Measurements from ENCODE around the gene C16orf92. TPM values are rescaled to one million over a fixed set of nuclear protein-coding genes. Genes with fewer than 3 reads are reported as not detected.

Gene C16orf92, protein sequence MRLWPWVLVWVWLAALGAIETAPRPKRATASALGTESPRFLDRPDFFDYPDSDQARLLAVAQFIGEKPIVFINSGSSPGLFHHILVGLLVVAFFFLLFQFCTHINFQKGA
- not detected in 2 replicates for total RNA-seq

DNA sequence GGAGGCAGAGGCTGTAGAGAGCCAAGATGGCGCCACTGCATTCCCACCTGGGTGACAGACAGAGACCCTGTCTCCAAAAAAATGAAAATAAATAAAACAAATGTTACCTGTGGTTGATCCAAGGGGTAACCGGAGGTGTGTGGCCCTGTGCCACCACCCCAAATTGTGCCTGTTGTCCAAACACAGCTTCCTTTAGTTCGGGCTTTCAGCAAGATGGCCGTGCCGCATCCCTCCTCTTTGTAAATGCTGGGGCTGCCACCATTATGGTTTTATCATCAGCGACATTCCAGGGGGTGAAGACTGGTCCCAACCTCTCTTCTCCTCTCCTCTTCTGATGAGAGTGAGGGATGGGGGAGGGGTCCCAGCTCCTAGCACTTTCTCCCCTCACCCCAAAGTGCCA lies at the start of gene C16orf92:
TSS of gene C16orf92 (plus strand) at position 312 of the 400 bp plus-strand sequence. CDS start 143 bp downstream, outside the sequence.

DNA sequence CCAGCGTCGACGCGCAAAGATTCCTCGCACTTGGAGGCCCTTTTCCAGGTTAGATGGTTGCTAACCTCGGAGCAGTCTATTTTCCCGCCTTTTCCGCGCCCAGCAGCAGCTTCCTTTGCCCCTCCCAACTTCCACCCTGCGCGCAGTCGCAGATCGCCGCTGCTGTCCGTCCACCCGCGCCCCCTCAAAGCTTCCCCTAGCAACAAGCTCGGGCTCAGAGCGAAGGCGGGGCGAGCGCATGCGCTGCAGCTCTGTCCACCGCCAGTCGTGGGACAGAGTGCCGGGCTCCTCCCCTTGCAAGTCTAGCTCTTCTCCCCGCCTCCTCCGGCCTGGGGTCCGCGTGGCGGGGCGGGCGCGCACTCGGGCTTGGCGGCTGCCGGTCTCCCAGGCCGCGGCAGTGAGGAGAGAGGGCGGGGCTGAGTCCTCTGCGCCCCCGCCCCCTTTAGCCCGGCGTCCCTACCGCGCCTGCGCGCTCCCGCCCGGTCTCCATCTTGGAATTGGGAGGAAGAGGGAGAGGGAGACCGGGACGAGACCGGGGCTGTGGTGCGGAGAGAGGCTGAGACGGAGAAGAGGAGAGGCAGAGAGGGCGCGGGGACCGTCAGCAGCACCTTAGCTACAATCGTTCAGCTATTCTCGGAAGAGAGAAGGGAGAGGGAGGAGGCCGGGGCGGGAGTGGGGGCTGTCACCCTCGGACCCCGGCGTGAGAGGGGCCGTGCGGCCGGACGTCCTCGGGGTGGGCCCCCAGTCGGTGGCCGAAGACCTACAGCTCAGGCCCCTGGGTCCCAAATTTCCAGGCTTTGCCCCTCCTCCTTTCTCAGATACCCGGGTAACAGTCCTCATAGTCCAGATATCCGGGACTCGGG lies 49.4 kb upstream of the C16orf92 start, which contains the start of gene TAOK2:
TSS of gene TAOK2 (plus strand) at position 485 of the 863 bp plus-strand sequence. CDS start 3,905 bp downstream, outside the sequence.

DNA sequence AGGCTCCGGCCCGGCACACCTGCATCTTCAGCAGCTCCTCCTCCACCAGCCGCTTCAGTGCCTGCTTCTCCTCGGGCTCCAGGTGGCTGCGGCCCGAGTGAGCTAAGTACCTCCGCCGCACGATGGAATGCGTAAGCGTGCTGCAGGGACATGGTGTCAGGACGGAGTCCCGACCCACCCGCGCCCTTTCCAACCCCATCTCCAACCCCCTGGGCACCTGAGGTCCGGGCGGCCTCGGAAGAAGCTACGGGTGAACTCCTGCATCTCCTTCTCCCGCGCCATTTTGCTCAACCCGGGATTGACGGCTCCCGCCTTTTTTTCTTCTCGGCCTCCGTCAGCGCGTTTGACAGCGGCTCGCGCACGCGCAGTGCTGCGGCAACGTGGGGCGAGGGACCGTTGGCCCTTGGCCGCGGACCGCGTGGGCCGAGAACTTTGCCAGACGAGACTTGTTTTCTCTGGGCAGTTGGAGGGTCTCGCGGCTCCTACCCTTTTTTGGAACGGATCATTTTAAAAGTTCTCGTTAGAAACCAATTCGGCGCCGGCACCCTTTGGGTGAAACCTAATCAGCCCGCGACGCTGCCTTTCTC lies 27.6 kb upstream of the C16orf92 start, which contains the start of gene HIRIP3:
TSS of gene HIRIP3 (minus strand) at position 294 of the 587 bp plus-strand sequence. CDS start at position 282, 12 bp downstream.

DNA sequence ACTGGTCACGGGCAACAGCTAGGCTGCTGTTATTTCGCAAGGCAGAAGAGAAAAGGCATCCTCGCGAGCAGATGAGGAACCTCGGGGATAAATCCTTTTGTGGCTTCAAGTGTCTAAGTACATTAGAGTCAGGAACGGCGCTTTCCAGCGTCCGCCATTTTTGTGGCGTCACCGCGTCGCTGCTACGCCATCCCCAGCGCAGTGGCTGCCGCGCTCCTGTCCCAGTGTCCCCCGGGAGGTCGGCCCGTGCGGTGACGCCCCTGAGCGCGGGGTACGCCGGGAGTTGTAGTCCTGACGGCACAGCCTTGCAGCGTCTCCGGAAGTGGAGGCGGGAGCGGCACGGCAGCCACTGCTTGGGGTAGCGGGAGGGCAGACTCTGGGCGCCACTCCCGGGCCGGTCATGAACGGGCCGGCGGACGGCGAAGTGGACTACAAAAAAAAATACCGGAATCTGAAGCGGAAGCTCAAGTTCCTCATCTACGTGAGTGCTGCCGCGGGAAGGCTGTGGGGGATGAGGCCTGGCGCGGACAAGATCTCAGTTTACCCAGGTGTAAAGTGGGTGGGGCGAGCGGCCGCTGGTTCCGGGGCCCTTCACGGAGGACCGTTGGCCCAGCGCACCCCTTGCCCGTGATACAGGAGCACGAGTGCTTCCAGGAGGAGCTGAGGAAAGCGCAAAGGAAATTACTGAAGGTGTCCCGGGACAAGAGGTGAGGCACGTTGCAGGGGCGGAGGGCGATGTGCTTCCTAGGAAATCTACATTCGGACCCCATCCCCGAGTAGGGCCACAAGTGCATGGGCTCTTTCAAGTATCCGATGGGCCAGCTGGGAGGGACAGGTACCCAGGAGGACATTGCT lies 26.9 kb upstream of the C16orf92 start, which contains the start of gene INO80E:
TSS of gene INO80E (plus strand) at position 331 of the 855 bp plus-strand sequence. CDS start at position 401, 70 bp downstream.

DNA sequence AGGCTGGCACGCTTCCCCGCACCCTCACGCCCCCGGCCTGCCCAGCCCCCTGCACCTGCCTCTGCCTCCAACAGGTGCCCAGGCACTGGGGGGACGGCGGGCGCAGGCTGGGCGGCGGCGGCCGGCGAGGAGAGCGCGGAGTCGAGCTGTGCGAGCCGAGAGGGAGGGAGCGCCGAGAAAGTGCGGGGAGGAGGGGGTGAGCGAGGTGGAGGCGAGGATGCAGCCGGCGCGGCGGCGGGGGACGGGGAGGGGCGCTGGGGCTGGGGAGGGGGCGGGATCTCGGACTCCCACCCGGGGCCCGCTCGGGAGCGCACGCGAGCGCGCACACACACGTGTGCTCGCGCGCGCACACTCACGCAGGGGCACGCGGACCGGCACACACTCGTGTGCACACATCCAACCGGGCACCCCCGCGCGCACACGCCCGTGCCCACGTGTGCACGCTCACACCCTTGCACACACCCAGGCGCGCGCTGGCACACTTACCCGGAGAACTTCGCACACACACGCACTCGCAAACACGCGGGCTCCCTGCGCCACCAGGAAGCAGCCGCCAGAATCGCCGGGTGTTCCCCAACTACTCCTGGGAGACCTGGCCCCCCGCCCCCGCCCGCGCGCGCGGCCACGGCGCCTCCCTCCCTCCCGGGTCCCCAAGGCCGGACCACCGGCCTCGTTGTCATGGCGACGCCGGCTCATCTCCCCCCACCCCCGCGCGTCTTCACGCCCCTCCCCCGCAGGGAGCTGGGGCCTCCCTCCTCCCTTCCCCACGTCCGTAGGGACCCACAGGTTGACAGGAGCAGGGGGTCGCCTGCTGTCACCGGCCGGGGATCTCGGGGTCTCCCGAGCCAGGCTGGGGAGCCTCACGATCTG lies 11.9 kb upstream of the C16orf92 start, which contains the start of gene DOC2A:
TSS of gene DOC2A (minus strand) at position 184 of the 870 bp plus-strand sequence. CDS start 805 bp downstream, outside the sequence.

DNA sequence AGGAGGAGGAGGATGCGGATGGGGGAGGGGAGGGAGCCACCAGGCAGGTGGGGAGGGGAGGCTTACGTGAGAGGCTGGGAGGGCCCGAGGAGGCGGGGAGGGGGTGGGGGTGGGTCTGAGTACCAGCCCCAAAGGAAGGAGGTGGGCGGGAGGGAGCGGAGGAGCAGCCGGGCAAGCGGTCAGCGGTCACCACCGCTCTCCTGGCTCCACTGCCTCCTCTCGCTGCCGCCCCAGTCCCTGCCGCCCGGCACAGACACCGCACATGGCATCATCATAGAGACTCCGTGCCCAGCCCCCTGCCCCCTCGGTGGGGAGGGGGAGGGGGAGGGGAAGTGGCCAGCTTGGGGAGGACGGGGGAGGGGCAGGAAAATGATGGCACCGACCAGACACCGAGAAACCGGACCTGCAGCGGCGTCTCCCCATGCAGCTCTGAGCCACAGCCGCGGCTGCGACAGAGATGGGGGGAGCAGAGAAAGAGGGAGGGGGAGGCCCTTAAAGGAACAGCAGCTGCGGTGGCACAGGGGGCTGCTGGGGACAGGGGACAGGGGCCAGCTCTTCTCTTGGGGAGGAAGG lies 7.9 kb downstream of the C16orf92 start, which contains the start of gene TLCD3B:
TSS of gene TLCD3B (minus strand) at position 431 of the 573 bp plus-strand sequence. CDS start 744 bp downstream, outside the sequence.

DNA sequence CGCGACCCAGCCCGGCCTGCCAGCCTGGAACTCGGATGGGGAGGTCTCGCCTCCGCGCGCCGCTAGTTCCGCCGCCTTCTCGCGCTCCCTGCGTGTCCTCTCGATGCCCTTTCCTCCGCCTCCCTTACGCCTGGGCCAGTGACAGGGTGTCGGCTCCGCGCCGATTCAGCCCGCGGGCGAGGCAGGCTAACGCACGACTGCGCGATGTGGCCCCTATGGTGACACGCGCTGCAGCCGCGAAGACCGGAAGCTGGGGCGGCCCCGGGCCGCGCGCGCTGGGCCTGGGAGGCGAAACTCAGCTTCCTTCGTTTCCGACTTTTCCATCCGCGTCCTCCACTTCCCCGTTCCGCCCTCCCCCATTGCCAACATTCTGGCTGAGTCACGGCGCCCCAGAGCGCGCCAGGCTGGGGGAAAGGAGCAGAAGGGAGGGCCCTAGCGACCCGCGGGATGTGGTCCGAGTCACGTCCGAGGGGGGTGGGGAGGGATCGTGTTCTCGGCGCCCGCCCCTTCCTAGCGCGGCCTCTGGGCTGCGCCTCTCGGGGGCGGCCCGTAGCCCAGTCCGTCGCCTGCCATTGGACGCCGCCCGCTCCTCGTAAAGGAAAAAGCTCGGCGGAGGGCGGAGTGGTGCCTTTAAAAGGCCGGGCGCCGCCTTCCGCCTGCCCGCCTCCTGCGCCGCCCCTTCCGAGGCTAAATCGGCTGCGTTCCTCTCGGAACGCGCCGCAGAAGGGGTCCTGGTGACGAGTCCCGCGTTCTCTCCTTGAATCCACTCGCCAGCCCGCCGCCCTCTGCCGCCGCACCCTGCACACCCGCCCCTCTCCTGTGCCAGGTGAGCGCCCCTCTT lies 42.3 kb downstream of the C16orf92 start, which contains the start of gene ALDOA:
TSS of gene ALDOA (plus strand) at position 659 of the 841 bp plus-strand sequence. CDS start 1,138 bp downstream, outside the sequence.

Other genes with a start within 250 kb of the C16orf92 start
- gene ZG16, start 244.9 kb upstream of the C16orf92 start, total RNA-seq, result not detected in 2 replicates
- gene KIF22, start 232.4 kb upstream of the C16orf92 start, total RNA-seq, result 7.3 and 78.8 TPM in 2 replicates
- 116 and 157 TPM in 2 replicates for gene MAZ, start 216.7 kb upstream of the C16orf92 start, total RNA-seq
- 3.6 and 6.0 TPM in 2 replicates for gene PRRT2, start 211.0 kb upstream of the C16orf92 start, total RNA-seq
- 19.4 and 30.4 TPM in 2 replicates for gene PAGR1, start 207.0 kb upstream of the C16orf92 start, total RNA-seq
- gene MVP, start 202.7 kb upstream of the C16orf92 start, total RNA-seq, result 684 and 723 TPM in 2 replicates
- 69.4 and 169 TPM in 2 replicates for gene CDIPT, start 160.0 kb upstream of the C16orf92 start, total RNA-seq
- 4.1 and 21.5 TPM in 2 replicates for gene SEZ6L2, start 123.6 kb upstream of the C16orf92 start, total RNA-seq
- gene ASPHD1, start 122.7 kb upstream of the C16orf92 start, total RNA-seq, result 6.5 and 7.7 TPM in 2 replicates
- 9.9 and 12.5 TPM in 2 replicates for gene KCTD13, start 97.0 kb upstream of the C16orf92 start, total RNA-seq
- gene TMEM219, start 61.1 kb upstream of the C16orf92 start, total RNA-seq, result 76.5 and 105 TPM in 2 replicates
- gene TAOK2, start 49.3 kb upstream of the C16orf92 start, total RNA-seq, result 59.2 and 87.8 TPM in 2 replicates
- 5.8 and 11.8 TPM in 2 replicates for gene HIRIP3, start 27.6 kb upstream of the C16orf92 start, total RNA-seq
- gene INO80E, start 27.0 kb upstream of the C16orf92 start, total RNA-seq, result 19.7 and 26.9 TPM in 2 replicates
- 1.2 TPM in 1 of 2 replicates, not detected in the other for gene DOC2A, start 12.2 kb upstream of the C16orf92 start, total RNA-seq
- gene TLCD3B, start 8.1 kb downstream of the C16orf92 start, total RNA-seq, result not detected in 2 replicates
- 770 and 1,149 TPM in 2 replicates for gene ALDOA, start 42.6 kb downstream of the C16orf92 start, total RNA-seq
- 201 and 205 TPM in 2 replicates for gene PPP4C, start 52.8 kb downstream of the C16orf92 start, total RNA-seq
- gene TBX6, start 68.7 kb downstream of the C16orf92 start, total RNA-seq, result under 0.01 and 0.33 TPM in 2 replicates
- gene YPEL3, start 73.0 kb downstream of the C16orf92 start, total RNA-seq, result 9.9 and 25.8 TPM in 2 replicates
- 1.6 and 2.6 TPM in 2 replicates for gene GDPD3, start 90.3 kb downstream of the C16orf92 start, total RNA-seq
- 40.4 and 108 TPM in 2 replicates for gene MAPK3, start 100.0 kb downstream of the C16orf92 start, total RNA-seq
- 0.50 and 2.6 TPM in 2 replicates for gene CORO1A, start 160.4 kb downstream of the C16orf92 start, total RNA-seq
- 14.9 and 139 TPM in 2 replicates for gene BOLA2B, start 170.5 kb downstream of the C16orf92 start, total RNA-seq
- 35.9 and 55.4 TPM in 2 replicates for gene SLX1A, start 170.7 kb downstream of the C16orf92 start, total RNA-seq
- gene SULT1A3, start 176.1 kb downstream of the C16orf92 start, total RNA-seq, result 5.2 and 8.6 TPM in 2 replicates
- 0.15 and 2.0 TPM in 2 replicates for gene NPIPB13, start 225.3 kb downstream of the C16orf92 start, total RNA-seq

Data from smooth muscle cell of trachea (primary cell).